HL-60 (cell line): Measurements from ENCODE around the gene TNIP1.

ENCODE experiments used
- DNase-seq, 2 experiments: peaks; one replicate each; pipeline ENCODE4 v3.0.0-alpha.2; 2010 to 2020; ENCODE audit warnings: low read depth in 1 of 2, low spot score in 1 of 2
- H3K27ac ChIP-seq: fragments of 250-450 bp; sonication (Bioruptor Pico); replicated peaks from 2 replicates; pipeline ENCODE4 v1.5.1; 2020; ENCODE audit warnings: mild to moderate bottlenecking, moderate library complexity
- H3K27me3 ChIP-seq: fragments of 250-450 bp; sonication (Bioruptor Pico); 2 replicates; pipeline ENCODE4 v1.5.1; 2021; ENCODE audit warnings: mild to moderate bottlenecking, moderate library complexity; ENCODE audit not compliant: insufficient read depth, poor library complexity, severe bottlenecking
- H3K4me3 ChIP-seq: replicated peaks from 2 replicates; pipeline ENCODE4 v1.5.1; 2011; ENCODE audit warnings: mild to moderate bottlenecking, control low read depth, low read length; ENCODE audit not compliant: insufficient read depth
- GABPA ChIP-seq: IDR thresholded peaks from 2 replicates; pipeline ENCODE4 v1.6.1; 2012; ENCODE audit warnings: low read depth
- POLR2AphosphoS5 ChIP-seq: IDR thresholded peaks from 2 replicates; pipeline ENCODE4 v1.6.1; 2012; ENCODE audit warnings: low read depth
- SPI1 ChIP-seq: IDR thresholded peaks from 2 replicates; pipeline ENCODE4 v1.6.1; 2012; ENCODE audit warnings: low read depth, mild to moderate bottlenecking, borderline replicate concordance
- TF ChIP-seq, protein P1 (sequence below): IDR thresholded peaks from 2 replicates; pipeline ENCODE4 v1.6.1; 2012; ENCODE audit warnings: low read depth; ENCODE audit not compliant: insufficient replicate concordance
- TF ChIP-seq, protein P2 (sequence below): IDR thresholded peaks from one replicate; pipeline ENCODE4 v1.5.1; 2011; ENCODE audit warnings: low read length, control low read depth, inconsistent platforms; ENCODE audit not compliant: insufficient read depth

The TNIP1 gene

DNA sequence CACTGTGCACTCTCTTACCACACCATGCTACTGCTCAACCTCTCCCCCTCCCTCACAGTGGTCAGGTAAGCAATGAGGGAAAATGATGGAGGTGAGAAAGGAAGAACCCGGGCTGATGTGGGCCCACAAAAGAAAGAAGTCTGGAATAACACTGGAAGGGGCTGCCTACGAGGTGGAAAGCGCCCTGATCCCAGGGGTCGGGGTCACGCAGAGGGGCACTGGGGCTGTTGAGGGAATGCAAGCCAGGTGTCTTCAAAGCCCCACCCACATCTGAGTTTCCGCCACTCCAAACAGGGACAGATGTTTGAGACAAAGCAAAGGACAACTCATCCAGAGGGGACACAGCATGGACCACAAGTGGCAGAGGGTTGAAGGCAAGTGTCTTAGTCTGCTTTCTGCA is 4.2 kb downstream of the TNIP1 start:
- no peak for DNase-seq
- Histone ChIP-seq H3K4me3 (no peak overlapping the region), H3K27ac (no peak overlapping the region), H3K27me3 (no peaks in the 10 kb centered on the region)
- TF ChIP-seq, protein P1, sequence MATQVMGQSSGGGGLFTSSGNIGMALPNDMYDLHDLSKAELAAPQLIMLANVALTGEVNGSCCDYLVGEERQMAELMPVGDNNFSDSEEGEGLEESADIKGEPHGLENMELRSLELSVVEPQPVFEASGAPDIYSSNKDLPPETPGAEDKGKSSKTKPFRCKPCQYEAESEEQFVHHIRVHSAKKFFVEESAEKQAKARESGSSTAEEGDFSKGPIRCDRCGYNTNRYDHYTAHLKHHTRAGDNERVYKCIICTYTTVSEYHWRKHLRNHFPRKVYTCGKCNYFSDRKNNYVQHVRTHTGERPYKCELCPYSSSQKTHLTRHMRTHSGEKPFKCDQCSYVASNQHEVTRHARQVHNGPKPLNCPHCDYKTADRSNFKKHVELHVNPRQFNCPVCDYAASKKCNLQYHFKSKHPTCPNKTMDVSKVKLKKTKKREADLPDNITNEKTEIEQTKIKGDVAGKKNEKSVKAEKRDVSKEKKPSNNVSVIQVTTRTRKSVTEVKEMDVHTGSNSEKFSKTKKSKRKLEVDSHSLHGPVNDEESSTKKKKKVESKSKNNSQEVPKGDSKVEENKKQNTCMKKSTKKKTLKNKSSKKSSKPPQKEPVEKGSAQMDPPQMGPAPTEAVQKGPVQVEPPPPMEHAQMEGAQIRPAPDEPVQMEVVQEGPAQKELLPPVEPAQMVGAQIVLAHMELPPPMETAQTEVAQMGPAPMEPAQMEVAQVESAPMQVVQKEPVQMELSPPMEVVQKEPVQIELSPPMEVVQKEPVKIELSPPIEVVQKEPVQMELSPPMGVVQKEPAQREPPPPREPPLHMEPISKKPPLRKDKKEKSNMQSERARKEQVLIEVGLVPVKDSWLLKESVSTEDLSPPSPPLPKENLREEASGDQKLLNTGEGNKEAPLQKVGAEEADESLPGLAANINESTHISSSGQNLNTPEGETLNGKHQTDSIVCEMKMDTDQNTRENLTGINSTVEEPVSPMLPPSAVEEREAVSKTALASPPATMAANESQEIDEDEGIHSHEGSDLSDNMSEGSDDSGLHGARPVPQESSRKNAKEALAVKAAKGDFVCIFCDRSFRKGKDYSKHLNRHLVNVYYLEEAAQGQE: no peak
- TF ChIP-seq POLR2AphosphoS5 (no peak), GABPA (no peak), SPI1 (no peak)
- TF ChIP-seq, protein P2, sequence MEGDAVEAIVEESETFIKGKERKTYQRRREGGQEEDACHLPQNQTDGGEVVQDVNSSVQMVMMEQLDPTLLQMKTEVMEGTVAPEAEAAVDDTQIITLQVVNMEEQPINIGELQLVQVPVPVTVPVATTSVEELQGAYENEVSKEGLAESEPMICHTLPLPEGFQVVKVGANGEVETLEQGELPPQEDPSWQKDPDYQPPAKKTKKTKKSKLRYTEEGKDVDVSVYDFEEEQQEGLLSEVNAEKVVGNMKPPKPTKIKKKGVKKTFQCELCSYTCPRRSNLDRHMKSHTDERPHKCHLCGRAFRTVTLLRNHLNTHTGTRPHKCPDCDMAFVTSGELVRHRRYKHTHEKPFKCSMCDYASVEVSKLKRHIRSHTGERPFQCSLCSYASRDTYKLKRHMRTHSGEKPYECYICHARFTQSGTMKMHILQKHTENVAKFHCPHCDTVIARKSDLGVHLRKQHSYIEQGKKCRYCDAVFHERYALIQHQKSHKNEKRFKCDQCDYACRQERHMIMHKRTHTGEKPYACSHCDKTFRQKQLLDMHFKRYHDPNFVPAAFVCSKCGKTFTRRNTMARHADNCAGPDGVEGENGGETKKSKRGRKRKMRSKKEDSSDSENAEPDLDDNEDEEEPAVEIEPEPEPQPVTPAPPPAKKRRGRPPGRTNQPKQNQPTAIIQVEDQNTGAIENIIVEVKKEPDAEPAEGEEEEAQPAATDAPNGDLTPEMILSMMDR: no peak

DNA sequence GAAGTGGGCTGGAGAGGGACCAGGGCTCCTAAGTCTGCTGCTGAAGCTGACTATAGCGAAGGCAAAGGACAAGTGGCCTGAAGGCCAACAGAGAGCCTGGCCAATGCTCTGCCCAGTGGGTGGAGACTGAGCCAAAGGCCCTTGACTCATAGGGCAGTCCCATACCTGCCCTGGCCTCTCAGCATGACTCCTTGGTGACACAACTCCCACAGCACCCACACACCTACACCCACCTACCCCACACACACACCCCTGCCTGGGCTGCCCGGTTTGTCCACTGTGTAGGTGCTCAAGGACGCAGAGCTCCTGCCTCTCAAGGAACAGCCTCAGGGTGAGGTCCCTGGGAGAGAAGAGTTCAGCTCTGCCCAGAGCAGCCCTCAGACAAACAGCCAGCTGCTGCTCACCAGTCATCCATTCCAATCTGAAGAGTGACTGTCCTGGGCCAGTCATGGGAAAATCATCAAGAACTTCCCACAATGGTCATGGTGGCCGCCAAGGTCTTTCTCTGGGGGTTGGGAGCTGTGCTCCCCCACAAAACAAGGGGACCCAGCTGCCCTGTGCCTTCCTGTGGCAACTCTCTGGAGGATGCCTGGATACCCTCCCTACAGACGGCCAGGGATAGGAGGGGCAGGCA is 5.0 kb downstream of the TNIP1 start:
- no peak overlapping the region for H3K27ac ChIP-seq
- no peak for DNase-seq

DNA sequence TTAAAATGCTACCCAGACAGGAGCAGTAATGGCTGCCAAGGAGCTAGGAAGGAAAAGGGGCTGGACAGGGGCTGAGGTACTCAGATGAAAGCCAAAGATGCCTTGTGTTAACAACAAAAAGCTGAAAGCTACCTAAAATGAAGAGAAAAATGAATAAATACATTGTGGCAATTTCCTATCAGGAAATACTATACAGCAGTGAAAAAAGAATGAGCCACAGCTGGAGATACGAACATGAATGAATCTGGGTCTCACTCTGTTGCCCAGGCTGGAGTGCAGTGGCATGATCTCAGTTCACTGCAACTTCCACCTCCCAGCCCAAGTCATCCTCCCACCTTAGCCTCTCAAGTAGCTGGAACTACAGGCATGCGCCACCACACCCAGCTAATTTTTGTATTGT is 6.3 kb downstream of the TNIP1 start:
- H3K27ac ChIP-seq: no peak overlapping the region
- TF ChIP-seq, protein P1: no peak
- TF ChIP-seq SPI1 (no peak), GABPA (no peak), POLR2AphosphoS5 (no peak)
- TF ChIP-seq, protein P2: no peak
- H3K27me3 ChIP-seq: no peaks in the 10 kb centered on the region
- no peak for DNase-seq
- no peak overlapping the region for H3K4me3 ChIP-seq

More for the DNA sequence above, 5.0 kb downstream of the TNIP1 start:
- TF ChIP-seq POLR2AphosphoS5: no peak
- TF ChIP-seq, protein P2: no peak
- TF ChIP-seq, protein P1: no peak
- TF ChIP-seq SPI1: no peak
- no peak for TF ChIP-seq GABPA
- no peak overlapping the region for H3K4me3 ChIP-seq
- no peaks in the 10 kb centered on the region for H3K27me3 ChIP-seq
